GM12875 (cell line): ENCODE results near the gene UBTD2.

Source experiments
- H3K4me3 ChIP-seq: one replicate; pipeline ENCODE4 v1.5.1; 2011; ENCODE audit warnings: low read depth, low read length, control low read depth
- CTCF ChIP-seq: IDR thresholded peaks from 2 replicates; pipeline ENCODE4 v1.5.1; 2011; ENCODE audit warnings: low read depth, mild to moderate bottlenecking, control low read depth, inconsistent platforms, low read length, moderate library complexity, borderline replicate concordance; ENCODE audit not compliant: insufficient read depth

The UBTD2 gene

GRCh38 chr5:172303572-172304335 lies 20.2 kb upstream of the UBTD2 start:
- no peak for TF ChIP-seq CTCF
- no peak overlapping the region for H3K4me3 ChIP-seq

- TF ChIP-seq CTCF = no peak
- H3K4me3 ChIP-seq = no peak overlapping the region
Measured at GRCh38 chr5:172303162-172303561, 19.6 kb upstream of the UBTD2 start.

GRCh38 chr5:172302047-172302710 lies 18.6 kb upstream of the UBTD2 start:
- H3K4me3 ChIP-seq = no peak overlapping the region
- TF ChIP-seq CTCF = no peak

DNA sequence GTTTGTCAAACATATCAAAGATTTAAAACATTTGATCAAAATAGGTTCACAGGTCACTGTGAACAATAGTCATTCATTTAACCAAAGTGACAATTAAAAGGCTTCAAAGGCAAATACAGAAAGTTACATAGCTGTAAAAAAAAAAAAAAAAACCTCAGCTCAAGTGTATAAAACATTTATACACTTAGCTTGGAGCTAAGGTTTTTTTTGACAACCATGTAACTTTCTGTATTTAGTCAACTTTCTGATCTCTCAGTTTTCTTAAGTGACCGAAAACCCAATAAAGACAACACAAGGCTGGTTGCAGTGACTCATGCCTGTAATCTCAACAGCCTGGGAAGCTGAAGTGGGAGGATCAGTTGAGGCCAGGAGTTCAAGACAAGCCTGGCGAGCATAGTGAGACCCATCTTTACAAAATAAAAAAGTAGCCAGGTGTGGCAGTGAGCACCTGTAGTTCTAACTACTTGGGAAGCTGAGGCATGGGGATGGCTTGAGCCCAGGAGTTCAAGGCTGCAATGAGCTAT lies 16.4 kb upstream of the UBTD2 start:
- H3K4me3 ChIP-seq = no peak overlapping the region
- TF ChIP-seq CTCF = no peak

GRCh38 chr5:172294831-172295230 lies 11.3 kb upstream of the UBTD2 start:
- TF ChIP-seq CTCF = no peak
- H3K4me3 ChIP-seq = no peak overlapping the region

GRCh38 chr5:172293745-172294342 lies 10.3 kb upstream of the UBTD2 start:
- H3K4me3 ChIP-seq = no peak overlapping the region
- no peak for TF ChIP-seq CTCF
